Measurements from ENCODE around the gene CD55. TPM values are rescaled to one million over a fixed set of nuclear protein-coding genes. Genes with fewer than 3 reads are reported as not detected.

Gene CD55
- total RNA-seq, 4 donors from 2014 or later, result 8.0 to 75.4 (median 40.1) TPM

- Histone ChIP-seq H3K4me3 (no peak overlapping the region), H3K36me3 (peaks cover 2 to 57% (median 10%) of the 10 kb centered on the region in 4 donors), H3K27me3 (no peaks in the 10 kb centered on the region), H3K27ac (peak overlapping the region in 3 of 4 donors; percentile 32 to 59 (median 50)), H3K4me1 (no peaks in the 10 kb centered on the region), H3K9me3 (no peaks in the 10 kb centered on the region)
- TF ChIP-seq EP300 (IDR thresholded peaks at IDR 0.05; ENCODE audit: low read depth) (no peak), POLR2A (IDR thresholded peaks at IDR 0.05) (no peak), POLR2AphosphoS5 (IDR thresholded peaks at IDR 0.05) (no peak), CTCF (IDR thresholded peaks at IDR 0.05) (no peak)
- DNase-seq, result no peak
- WGBS, 2 donors (ENCODE audit: low coverage in 1 of 2), result 57 to 58% methylated on average over 3 of the region's 3 CpGs
- intact Hi-C loops (cut with DNase I; ENCODE audit: low total_unique reads) (no loop called here), in situ Hi-C loops (cut with MboI; ENCODE audit: low pct_ligation_motif_present in 1 of 4, low pct_unique_long_range_greater_than_20kb in 1 of 4, low sequenced_read_pairs in 3 of 4) (no loop called here)
Observed at GRCh38 chr1:207336559-207337467, 15.3 kb downstream of the CD55 start.

- H3K9me3 ChIP-seq, result no peaks in the 10 kb centered on the region
- peaks cover 0 to 22% (median 3%) of the 10 kb centered on the region in 4 donors for H3K36me3 ChIP-seq
- no peak overlapping the region for H3K4me3 ChIP-seq
- H3K27ac ChIP-seq, result no peak overlapping the region
- no peaks in the 10 kb centered on the region for H3K27me3 ChIP-seq
- intact Hi-C loops (cut with DNase I; ENCODE audit: low total_unique reads) (no loop called here), in situ Hi-C loops (cut with MboI; ENCODE audit: low pct_ligation_motif_present in 1 of 4, low pct_unique_long_range_greater_than_20kb in 1 of 4, low sequenced_read_pairs in 3 of 4) (no loop called here)
- no peaks in the 10 kb centered on the region for H3K4me1 ChIP-seq
- TF ChIP-seq POLR2A (IDR thresholded peaks at IDR 0.05) (no peak), CTCF (IDR thresholded peaks at IDR 0.05) (no peak), POLR2AphosphoS5 (IDR thresholded peaks at IDR 0.05) (no peak)
- no peak for DNase-seq
- WGBS, 2 donors (ENCODE audit: low coverage in 1 of 2), result 96% methylated on average over 1 of the region's 1 CpG; no CpG with 5 or more reads in 1 of the 2 donors
Observed at GRCh38 chr1:207342332-207342731, 20.9 kb downstream of the CD55 start.

- no peak overlapping the region for H3K27ac ChIP-seq
- H3K27me3 ChIP-seq, result no peaks in the 10 kb centered on the region
- no peak for TF ChIP-seq CTCF (IDR thresholded peaks at IDR 0.05)
- no peak for DNase-seq
- in situ Hi-C loops (cut with MboI; ENCODE audit: low pct_ligation_motif_present in 1 of 4, low pct_unique_long_range_greater_than_20kb in 1 of 4, low sequenced_read_pairs in 3 of 4), result no loop called here
- no peaks in the 10 kb centered on the region for H3K4me1 ChIP-seq
- H3K4me3 ChIP-seq, result no peak overlapping the region
- peaks cover 0 to 31% (median 6%) of the 10 kb centered on the region in 4 donors for H3K36me3 ChIP-seq
- peaks cover 0 to 5% of the 10 kb centered on the region in 2 donors for H3K9me3 ChIP-seq
- intact Hi-C loops (cut with DNase I; ENCODE audit: low total_unique reads), result no loop called here
Observed at GRCh38 chr1:207343675-207344074, 22.2 kb downstream of the CD55 start.

GRCh38 chr1:207344221-207344620 lies 22.7 kb downstream of the CD55 start:
- no peaks in the 10 kb centered on the region for H3K4me1 ChIP-seq
- 96 to 100% methylated on average over 2 of the region's 2 CpGs for WGBS, 2 donors (ENCODE audit: low coverage in 1 of 2)
- in situ Hi-C loops (cut with MboI; ENCODE audit: low pct_ligation_motif_present in 1 of 4, low pct_unique_long_range_greater_than_20kb in 1 of 4, low sequenced_read_pairs in 3 of 4), result no loop called here
- H3K27ac ChIP-seq, result no peak overlapping the region
- no peaks in the 10 kb centered on the region for H3K27me3 ChIP-seq
- TF ChIP-seq POLR2A (IDR thresholded peaks at IDR 0.05) (no peak), CTCF (IDR thresholded peaks at IDR 0.05) (no peak), POLR2AphosphoS5 (IDR thresholded peaks at IDR 0.05) (no peak), EP300 (IDR thresholded peaks at IDR 0.05; ENCODE audit: low read depth) (no peak)
- DNase-seq, result no peak
- H3K36me3 ChIP-seq, result peaks cover 0 to 30% (median 8%) of the 10 kb centered on the region in 4 donors
- peaks cover 0 to 9% of the 10 kb centered on the region in 2 donors for H3K9me3 ChIP-seq
- intact Hi-C loops (cut with DNase I; ENCODE audit: low total_unique reads), result no loop called here
- no peak overlapping the region for H3K4me3 ChIP-seq

Measured in transverse colon (tissue), 4 donors.